GM23248 (cell line): ENCODE measurements around the gene VGLL3.
A peak's percentile ranks its signal among the peaks of the same experiment; 100 is the strongest.

Experiments used
- EZH2 ChIP-seq: fragments of 200-600 bp; sonication (generic); IDR thresholded peaks from 2 replicates; pipeline ENCODE4 v1.6.1; 2018; ENCODE audit warnings: antibody characterized with exemption, mild to moderate bottlenecking; ENCODE audit not compliant: insufficient read depth, poor library complexity, severe bottlenecking
- EZH2phosphoT487 ChIP-seq: fragments of 200-600 bp; sonication (generic); IDR thresholded peaks from 2 replicates; pipeline ENCODE4 v1.6.1; 2018; ENCODE audit warnings: antibody characterized with exemption, moderate library complexity, mild to moderate bottlenecking, low read depth; ENCODE audit not compliant: insufficient read depth

- TF ChIP-seq EZH2 (no peak), EZH2phosphoT487 (peak; percentile 99)
Observed at GRCh38 chr3:86948822-86949221, 42.1 kb downstream of the VGLL3 start.
